ENCODE results near the gene CSH1.
"Not testable (repeated sequence)": the region's sequence is repeated elsewhere in the genome, so short reads cannot be mapped to it uniquely, and the experiment has no call there.

DNA sequence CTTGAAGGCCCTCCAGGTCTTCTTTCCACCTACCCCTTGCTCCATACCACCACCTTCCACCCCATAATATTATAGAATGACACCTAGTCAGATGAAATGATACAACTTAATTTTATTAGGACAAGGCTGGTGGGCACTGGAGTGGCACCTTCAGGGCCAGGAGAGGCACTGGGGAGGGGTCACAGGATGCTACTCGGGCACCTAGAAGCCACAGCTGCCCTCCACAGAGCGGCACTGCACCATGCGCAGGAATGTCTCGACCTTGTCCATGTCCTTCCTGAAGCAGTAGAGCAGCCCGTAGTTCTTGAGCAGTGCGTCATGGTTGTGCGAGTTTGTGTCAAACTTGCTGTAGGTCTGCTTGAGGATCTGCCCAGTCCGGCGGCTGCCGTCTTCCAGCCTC is 1.6 kb downstream of the CSH1 start:
- TF ChIP-seq ARNT (IDR thresholded peaks at IDR 0.05); BHLHE40 (IDR thresholded peaks at IDR 0.05; ENCODE audit: borderline replicate concordance); FOXK2 (IDR thresholded peaks at IDR 0.05); TARDBP (IDR thresholded peaks at IDR 0.05); ZNF384 (IDR thresholded peaks at IDR 0.05); CTBP1 (IDR thresholded peaks at IDR 0.05; ENCODE audit: borderline replicate concordance); SUZ12 (IDR thresholded peaks at IDR 0.05); NFRKB (IDR thresholded peaks at IDR 0.05); SP1 (IDR thresholded peaks at IDR 0.05): not testable (repeated sequence)
- TF ChIP-seq, protein P1, sequence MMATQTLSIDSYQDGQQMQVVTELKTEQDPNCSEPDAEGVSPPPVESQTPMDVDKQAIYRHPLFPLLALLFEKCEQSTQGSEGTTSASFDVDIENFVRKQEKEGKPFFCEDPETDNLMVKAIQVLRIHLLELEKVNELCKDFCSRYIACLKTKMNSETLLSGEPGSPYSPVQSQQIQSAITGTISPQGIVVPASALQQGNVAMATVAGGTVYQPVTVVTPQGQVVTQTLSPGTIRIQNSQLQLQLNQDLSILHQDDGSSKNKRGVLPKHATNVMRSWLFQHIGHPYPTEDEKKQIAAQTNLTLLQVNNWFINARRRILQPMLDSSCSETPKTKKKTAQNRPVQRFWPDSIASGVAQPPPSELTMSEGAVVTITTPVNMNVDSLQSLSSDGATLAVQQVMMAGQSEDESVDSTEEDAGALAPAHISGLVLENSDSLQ (IDR thresholded peaks at IDR 0.05): not testable (repeated sequence)
